GM23338 (cell line): ENCODE measurements around the gene SOD1. TPM values are rescaled to one million over a fixed set of nuclear protein-coding genes. Genes with fewer than 3 reads are reported as not detected.

Experiments
- ATAC-seq: fragments of 200-7000 bp; cut with Tn5 transposase; 3 replicates; pipeline ENCODE4 v1.9.1; 2020
- DNase-seq: peaks from one replicate; pipeline ENCODE4 v3.0.0-alpha.2; 2015; ENCODE audit warnings: low spot score
- H2AFZ ChIP-seq: fragments of 200-600 bp; sonication (generic); 2 replicates; pipeline ENCODE4 v1.8.0; 2016; ENCODE audit warnings: antibody characterized with exemption, mild to moderate bottlenecking, moderate library complexity
- H3F3A ChIP-seq: fragments of 200-600 bp; sonication (generic); replicated peaks from 2 replicates; pipeline ENCODE4 v1.8.0; 2017; ENCODE audit warnings: antibody characterized with exemption, mixed run types, low read depth
- H3K27ac ChIP-seq: fragments of 200-600 bp; sonication (generic); 2 replicates; pipeline ENCODE4 v1.6.1; 2016; ENCODE audit warnings: low read depth
- H3K27me3 ChIP-seq: fragments of 200-600 bp; sonication (generic); 2 replicates; pipeline ENCODE4 v1.8.0; 2016; ENCODE audit warnings: mild to moderate bottlenecking, mixed run types, moderate library complexity; ENCODE audit not compliant: insufficient read depth
- H3K36me3 ChIP-seq: fragments of 200-600 bp; sonication (generic); 2 replicates; pipeline ENCODE4 v1.8.0; 2016; ENCODE audit warnings: mild to moderate bottlenecking; ENCODE audit not compliant: insufficient read depth
- H3K4me1 ChIP-seq: fragments of 200-600 bp; sonication (generic); 2 replicates; pipeline ENCODE4 v1.8.0; 2016; ENCODE audit warnings: mild to moderate bottlenecking, moderate library complexity; ENCODE audit not compliant: insufficient read depth
- H3K4me2 ChIP-seq: fragments of 200-600 bp; sonication (generic); 2 replicates; pipeline ENCODE4 v1.7.1; 2017; ENCODE audit warnings: mixed run types
- H3K4me3 ChIP-seq: fragments of 200-600 bp; sonication (generic); 2 replicates; pipeline ENCODE4 v1.6.1; 2016; ENCODE audit warnings: mixed run types
- H3K79me2 ChIP-seq: fragments of 200-600 bp; sonication (generic); replicated peaks from 2 replicates; pipeline ENCODE4 v1.8.0; 2017; ENCODE audit warnings: mild to moderate bottlenecking; ENCODE audit not compliant: insufficient read depth
- H3K9me2 ChIP-seq: fragments of 200-600 bp; sonication (generic); 2 replicates; pipeline ENCODE4 v1.8.0; 2017; ENCODE audit not compliant: insufficient read depth
- H4K20me1 ChIP-seq: fragments of 200-600 bp; sonication (generic); replicated peaks from 2 replicates; pipeline ENCODE4 v1.8.0; 2017; ENCODE audit warnings: mild to moderate bottlenecking; ENCODE audit not compliant: insufficient read depth
- H3K27ac Mint-ChIP-seq: 2 replicates; pipeline ENCODE4 v1.8.0; 2020; ENCODE audit warnings: inconsistent platforms, mild to moderate bottlenecking, moderate library complexity, mixed read lengths
- H3K27me3 Mint-ChIP-seq: 3 replicates; pipeline ENCODE4 v1.8.0; 2022; ENCODE audit warnings: low read depth, mild to moderate bottlenecking, moderate library complexity, mixed read lengths, inconsistent platforms; ENCODE audit not compliant: insufficient read depth, poor library complexity
- H3K36me3 Mint-ChIP-seq: 3 replicates; pipeline ENCODE4 v1.8.0; 2021; ENCODE audit warnings: low read depth, mild to moderate bottlenecking, inconsistent platforms, moderate library complexity, mixed read lengths
- H3K4me1 Mint-ChIP-seq: 3 replicates; pipeline ENCODE4 v1.8.0; 2020; ENCODE audit warnings: mild to moderate bottlenecking, inconsistent platforms, mixed read lengths
- H3K4me3 Mint-ChIP-seq: 3 replicates; pipeline ENCODE4 v1.8.0; 2021; ENCODE audit warnings: moderate library complexity, mild to moderate bottlenecking, inconsistent platforms, mixed read lengths
- H3K9me3 Mint-ChIP-seq: 3 replicates; pipeline ENCODE4 v1.8.0; 2020; ENCODE audit warnings: moderate library complexity, mild to moderate bottlenecking, inconsistent platforms, mixed read lengths
- CREB1 ChIP-seq: fragments of 250-450 bp; sonication (Bioruptor Pico); IDR thresholded peaks from 2 replicates; pipeline ENCODE4 v1.5.0; 2020; ENCODE audit warnings: low read depth, mild to moderate bottlenecking, moderate library complexity
- CTCF ChIP-seq, 2 experiments: fragments of 200-600 bp in 1 of 2; sonication (generic) in 1 of 2; conservative IDR thresholded peaks; 2 replicates each; pipeline versions ENCODE4 v1.5.1 to v1.6.1; 2016 to 2017; ENCODE audit warnings: antibody characterized with exemption in 2 of 2, low read depth in 2 of 2, mild to moderate bottlenecking in 2 of 2, moderate library complexity in 1 of 2
- ETS1 ChIP-seq: IDR thresholded peaks from 2 replicates; pipeline ENCODE4 v1.6.1; 2016; ENCODE audit warnings: antibody characterized with exemption
- EZH2 ChIP-seq: fragments of 200-600 bp; sonication (generic); IDR thresholded peaks from one replicate; pipeline ENCODE4 v1.8.0; 2017; ENCODE audit warnings: antibody characterized with exemption, mild to moderate bottlenecking, low read depth; ENCODE audit not compliant: unreplicated experiment
- EZH2phosphoT487 ChIP-seq: fragments of 200-600 bp; sonication (generic); IDR thresholded peaks from one replicate; pipeline ENCODE4 v1.8.1; 2018; ENCODE audit warnings: antibody characterized with exemption; ENCODE audit not compliant: unreplicated experiment
- NANOG ChIP-seq: IDR thresholded peaks from 2 replicates; pipeline ENCODE4 v1.6.1; 2016; ENCODE audit warnings: antibody characterized with exemption, borderline replicate concordance
- POLR2AphosphoS5 ChIP-seq: IDR thresholded peaks from 2 replicates; pipeline ENCODE4 v1.6.1; 2016; ENCODE audit warnings: antibody characterized with exemption, low read depth
- REST ChIP-seq: IDR thresholded peaks from one replicate; pipeline ENCODE4 v1.6.1; 2018; ENCODE audit warnings: antibody characterized with exemption; ENCODE audit not compliant: unreplicated experiment
- STAT1 ChIP-seq: IDR thresholded peaks from one replicate; pipeline ENCODE4 v1.6.1; 2016; ENCODE audit warnings: antibody characterized with exemption; ENCODE audit not compliant: unreplicated experiment
- ZNF114 ChIP-seq: fragments of 250-450 bp; sonication (Bioruptor Pico); IDR thresholded peaks from 2 replicates; pipeline ENCODE4 v1.5.0; 2020; ENCODE audit warnings: mild to moderate bottlenecking, moderate library complexity
- ZNF331 ChIP-seq: fragments of 250-450 bp; sonication (Bioruptor Pico); IDR thresholded peaks from 2 replicates; pipeline ENCODE4 v1.5.0; 2020; ENCODE audit warnings: low read depth, mild to moderate bottlenecking, moderate library complexity
- polyA plus RNA-seq: library from polyadenylated mRNA; unstranded; fragments of >200 nt; fragmentation: Nextera tagmentation; extraction: Ambion mirVana; gene quantifications from 2 replicates; pipeline ENCODE4 v1.2.1, GENCODE V29; 2016
- total RNA-seq: library from RNA; depleted of rRNA; stranded (reverse); fragments of >200 nt; shearing (Covaris generic); gene quantifications from 2 replicates; pipeline ENCODE4 v1.2.3, GENCODE V29; 2014

SOD1 gene
- total and polyA plus RNA-seq, 2 experiments from 2014 or later, result 123 to 454 TPM

GRCh38 chr21:31658053-31658452, 1.4 kb upstream of the SOD1 start:
- Histone ChIP-seq H3K27me3 (no peaks in the 10 kb centered on the region), H3F3A (no peaks in the 10 kb centered on the region), H3K4me2 (no peak overlapping the region), H2AFZ (no peak overlapping the region), H3K4me1 (peaks cover 10% of the 10 kb centered on the region), H4K20me1 (peaks cover 15% of the 10 kb centered on the region), H3K79me2 (peaks cover 30% of the 10 kb centered on the region), H3K27ac (no peak overlapping the region), H3K9me2 (no peaks in the 10 kb centered on the region), H3K36me3 (no peaks in the 10 kb centered on the region), H3K4me3 (no peak overlapping the region)
- ATAC-seq, result no peak
- no peak overlapping the region for H3K27ac Mint-ChIP-seq
- peaks cover 14% of the 10 kb centered on the region for H3K4me1 Mint-ChIP-seq
- TF ChIP-seq CTCF (conservative IDR thresholded peaks at IDR 0.05; ENCODE audit: low read depth in 2 of 2) (no peak), STAT1 (no peak)
- H3K36me3 Mint-ChIP-seq, result peaks cover 38% of the 10 kb centered on the region
- no peak for DNase-seq
- H3K9me3 Mint-ChIP-seq, result peaks cover 2% of the 10 kb centered on the region; the same call in 1 of the 3 replicates
- H3K27me3 Mint-ChIP-seq, result peaks cover 5% of the 10 kb centered on the region
- no peak overlapping the region; the same call in 2 of the 3 replicates for H3K4me3 Mint-ChIP-seq

GRCh38 chr21:31659286-31659535, 282 bp upstream of the SOD1 start:
- H3K27me3 ChIP-seq, result no peaks in the 10 kb centered on the region
- peaks cover 42% of the 10 kb centered on the region for H3K79me2 ChIP-seq
- H3K4me2 ChIP-seq, result peak overlapping the region; percentile 93
- TF ChIP-seq NANOG (no peak), ETS1 (no peak), POLR2AphosphoS5 (no peak)
- H3F3A ChIP-seq, result no peaks in the 10 kb centered on the region
- H3K9me2 ChIP-seq, result no peaks in the 10 kb centered on the region
- H2AFZ ChIP-seq, result peak overlapping the region; percentile 64; the same call in 1 of the 2 replicates
- H3K4me1 ChIP-seq, result peaks cover 10% of the 10 kb centered on the region
- peaks cover 48% of the 10 kb centered on the region for H3K36me3 Mint-ChIP-seq
- peaks cover 2% of the 10 kb centered on the region; the same call in 1 of the 3 replicates for H3K9me3 Mint-ChIP-seq
- H3K36me3 ChIP-seq, result 0 out of 2 replicates have a peak, but pooled peaks cover under 1% of the 10 kb centered on the region
- H3K4me3 Mint-ChIP-seq, result peak overlapping the region; percentile 99
- H3K27me3 Mint-ChIP-seq, result peaks cover 5% of the 10 kb centered on the region
- H3K27ac ChIP-seq, result no peak overlapping the region
- H3K27ac Mint-ChIP-seq, result peak overlapping the region; percentile 47
- H3K4me3 ChIP-seq, result peak overlapping the region; percentile 92
- ATAC-seq, result no peak; the same call in 2 of the 3 replicates
- H4K20me1 ChIP-seq, result peaks cover 22% of the 10 kb centered on the region
- no peak for DNase-seq
- H3K4me1 Mint-ChIP-seq, result peaks cover 16% of the 10 kb centered on the region

- Histone ChIP-seq H3K79me2 (peaks cover 51% of the 10 kb centered on the region), H2AFZ (peak overlapping the region; percentile 82; the same call in 1 of the 2 replicates)
- peaks cover 22% of the 10 kb centered on the region for H3K4me1 Mint-ChIP-seq
Observed at GRCh38 chr21:31660259-31660565, 719 bp downstream of the SOD1 start.

More at GRCh38 chr21:31660259-31660565, 719 bp downstream of the SOD1 start:
- H3K27me3 ChIP-seq, result no peaks in the 10 kb centered on the region
- Mint-ChIP-seq H3K4me3 (peak overlapping the region; percentile 95), H3K36me3 (peaks cover 49% of the 10 kb centered on the region), H3K27me3 (peaks cover 5% of the 10 kb centered on the region), H3K9me3 (no peaks in the 10 kb centered on the region; the same call in 2 of the 3 replicates), H3K27ac (peak overlapping the region; percentile 86)
- H3K27ac ChIP-seq, result no peak overlapping the region
- H3F3A ChIP-seq, result no peaks in the 10 kb centered on the region
- no peaks in the 10 kb centered on the region for H3K9me2 ChIP-seq
- H3K36me3 ChIP-seq, result 0 out of 2 replicates have a peak, but pooled peaks cover 3% of the 10 kb centered on the region
- H3K4me1 ChIP-seq, result peaks cover 15% of the 10 kb centered on the region
- H3K4me3 ChIP-seq, result peak overlapping the region; percentile 92
- TF ChIP-seq STAT1, result no peak
- no peak for TF ChIP-seq EZH2
- no peak for TF ChIP-seq EZH2phosphoT487
- no peak for TF ChIP-seq ETS1
- no peak for TF ChIP-seq ZNF331 (CRISPR knock-in tag)
- TF ChIP-seq CREB1 (CRISPR knock-in tag), result no peak
- no peak for TF ChIP-seq REST
- TF ChIP-seq NANOG, result no peak
- TF ChIP-seq POLR2AphosphoS5, result no peak
- TF ChIP-seq ZNF114, result no peak
- peaks cover 27% of the 10 kb centered on the region for H4K20me1 ChIP-seq
- DNase-seq (no peak), ATAC-seq (peak; percentile 36)
- peak overlapping the region; percentile 93 for H3K4me2 ChIP-seq
